ENCODE measurements around the gene PDE1A. TPM values are rescaled to one million over a fixed set of nuclear protein-coding genes. Genes with fewer than 3 reads are reported as not detected.

PDE1A gene
- total RNA-seq, 4 donors from 2014 or later, result 0.75 to 8.1 (median 3.8) TPM

- H3K4me3 ChIP-seq, result no peak overlapping the region
- DNase-seq, result no peak
- in situ Hi-C loops (cut with MboI; ENCODE audit: low pct_ligation_motif_present in 1 of 4, low pct_unique_long_range_greater_than_20kb in 1 of 4, low sequenced_read_pairs in 3 of 4) (no loop called here), intact Hi-C loops (cut with DNase I; ENCODE audit: low total_unique reads) (no loop called here)
- H3K9me3 ChIP-seq, result no peaks in the 10 kb centered on the region
- H3K27me3 ChIP-seq, result no peaks in the 10 kb centered on the region
- TF ChIP-seq POLR2A (IDR thresholded peaks at IDR 0.05) (no peak), CTCF (IDR thresholded peaks at IDR 0.05) (no peak), EP300 (IDR thresholded peaks at IDR 0.05; ENCODE audit: low read depth) (no peak), POLR2AphosphoS5 (IDR thresholded peaks at IDR 0.05) (no peak)
- 66 to 93% methylated on average over 2 to 3 of the region's 3 CpGs for WGBS, 2 donors (ENCODE audit: low coverage in 1 of 2)
- H3K27ac ChIP-seq, result no peak overlapping the region
- no peaks in the 10 kb centered on the region for H3K4me1 ChIP-seq
- H3K36me3 ChIP-seq, result no peaks in the 10 kb centered on the region
These were observed 205.8 kb downstream of the PDE1A start for GRCh38 chr2:182220998-182221397.

GRCh38 chr2:182220335-182220734 is 206.5 kb downstream of the PDE1A start:
- Histone ChIP-seq H3K4me1 (no peaks in the 10 kb centered on the region), H3K27me3 (no peaks in the 10 kb centered on the region), H3K4me3 (no peak overlapping the region), H3K27ac (no peak overlapping the region), H3K9me3 (no peaks in the 10 kb centered on the region), H3K36me3 (no peaks in the 10 kb centered on the region)
- no peak for DNase-seq
- in situ Hi-C loops (cut with MboI; ENCODE audit: low pct_ligation_motif_present in 1 of 4, low pct_unique_long_range_greater_than_20kb in 1 of 4, low sequenced_read_pairs in 3 of 4) (no loop called here), intact Hi-C loops (cut with DNase I; ENCODE audit: low total_unique reads) (no loop called here)
- TF ChIP-seq EP300 (IDR thresholded peaks at IDR 0.05; ENCODE audit: low read depth) (no peak), CTCF (IDR thresholded peaks at IDR 0.05) (no peak)
- 75 to 91% methylated on average over 1 of the region's 1 CpG for WGBS, 2 donors (ENCODE audit: low coverage in 1 of 2)

- TF ChIP-seq CTCF (IDR thresholded peaks at IDR 0.05), result no peak
- TF ChIP-seq POLR2AphosphoS5 (IDR thresholded peaks at IDR 0.05), result no peak
- no peak for TF ChIP-seq EP300 (IDR thresholded peaks at IDR 0.05; ENCODE audit: low read depth)
- no peak for TF ChIP-seq POLR2A (IDR thresholded peaks at IDR 0.05)
- no peaks in the 10 kb centered on the region for H3K9me3 ChIP-seq
- no peaks in the 10 kb centered on the region for H3K27me3 ChIP-seq
- DNase-seq, result no peak
- H3K4me1 ChIP-seq, result no peaks in the 10 kb centered on the region
- H3K36me3 ChIP-seq, result no peaks in the 10 kb centered on the region
- no peak overlapping the region for H3K27ac ChIP-seq
- in situ Hi-C loops (cut with MboI; ENCODE audit: low pct_ligation_motif_present in 1 of 4, low pct_unique_long_range_greater_than_20kb in 1 of 4, low sequenced_read_pairs in 3 of 4), result no loop called here
- intact Hi-C loops (cut with DNase I; ENCODE audit: low total_unique reads), result no loop called here
- H3K4me3 ChIP-seq, result no peak overlapping the region
These were observed 216.2 kb downstream of the PDE1A start for GRCh38 chr2:182210669-182211068.

- in situ Hi-C loops (cut with MboI; ENCODE audit: low pct_ligation_motif_present in 1 of 4, low pct_unique_long_range_greater_than_20kb in 1 of 4, low sequenced_read_pairs in 3 of 4) (no loop called here), intact Hi-C loops (cut with DNase I; ENCODE audit: low total_unique reads) (no loop called here)
- 78% methylated on average over 4 of the region's 4 CpGs; no CpG with 5 or more reads in 1 of the 2 donors for WGBS, 2 donors (ENCODE audit: low coverage in 1 of 2)
- H3K36me3 ChIP-seq, result no peaks in the 10 kb centered on the region
- no peak overlapping the region for H3K4me3 ChIP-seq
- DNase-seq, result no peak
- H3K27me3 ChIP-seq, result no peaks in the 10 kb centered on the region
- TF ChIP-seq EP300 (IDR thresholded peaks at IDR 0.05; ENCODE audit: low read depth) (no peak), POLR2A (IDR thresholded peaks at IDR 0.05) (no peak), POLR2AphosphoS5 (IDR thresholded peaks at IDR 0.05) (no peak), CTCF (IDR thresholded peaks at IDR 0.05) (no peak)
- no peaks in the 10 kb centered on the region for H3K4me1 ChIP-seq
- no peaks in the 10 kb centered on the region for H3K9me3 ChIP-seq
- no peak overlapping the region for H3K27ac ChIP-seq
These were observed 218.4 kb downstream of the PDE1A start for GRCh38 chr2:182208421-182208820.
